D721Med (cell line): ENCODE data around the gene CDK11B.
A peak's percentile ranks its signal among the peaks of the same experiment; 100 is the strongest.

Experiments used
- DNase-seq: peaks from one replicate; pipeline ENCODE4 v3.0.0; 2011; ENCODE audit warnings: low spot score; ENCODE audit not compliant: insufficient read length
- FAIRE-seq: peaks from 2 replicates; lab custom pipeline; 2011; peaks lifted over from hg19 to GRCh38; lab: Jason Lieb, UNC
- TF ChIP-seq, protein P1 (sequence below): IDR thresholded peaks from 2 replicates; pipeline ENCODE4 v1.5.1; 2012; ENCODE audit warnings: mild to moderate bottlenecking, control low read depth; ENCODE audit not compliant: insufficient read depth; ENCODE audit errors: missing control alignments

CDK11B gene

GRCh38 chr1:1620433-1621139 lies 38.2 kb downstream of the CDK11B start:
- FAIRE-seq: no peak
- TF ChIP-seq, protein P1, sequence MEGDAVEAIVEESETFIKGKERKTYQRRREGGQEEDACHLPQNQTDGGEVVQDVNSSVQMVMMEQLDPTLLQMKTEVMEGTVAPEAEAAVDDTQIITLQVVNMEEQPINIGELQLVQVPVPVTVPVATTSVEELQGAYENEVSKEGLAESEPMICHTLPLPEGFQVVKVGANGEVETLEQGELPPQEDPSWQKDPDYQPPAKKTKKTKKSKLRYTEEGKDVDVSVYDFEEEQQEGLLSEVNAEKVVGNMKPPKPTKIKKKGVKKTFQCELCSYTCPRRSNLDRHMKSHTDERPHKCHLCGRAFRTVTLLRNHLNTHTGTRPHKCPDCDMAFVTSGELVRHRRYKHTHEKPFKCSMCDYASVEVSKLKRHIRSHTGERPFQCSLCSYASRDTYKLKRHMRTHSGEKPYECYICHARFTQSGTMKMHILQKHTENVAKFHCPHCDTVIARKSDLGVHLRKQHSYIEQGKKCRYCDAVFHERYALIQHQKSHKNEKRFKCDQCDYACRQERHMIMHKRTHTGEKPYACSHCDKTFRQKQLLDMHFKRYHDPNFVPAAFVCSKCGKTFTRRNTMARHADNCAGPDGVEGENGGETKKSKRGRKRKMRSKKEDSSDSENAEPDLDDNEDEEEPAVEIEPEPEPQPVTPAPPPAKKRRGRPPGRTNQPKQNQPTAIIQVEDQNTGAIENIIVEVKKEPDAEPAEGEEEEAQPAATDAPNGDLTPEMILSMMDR: no peak
- DNase-seq: no peak

DNA sequence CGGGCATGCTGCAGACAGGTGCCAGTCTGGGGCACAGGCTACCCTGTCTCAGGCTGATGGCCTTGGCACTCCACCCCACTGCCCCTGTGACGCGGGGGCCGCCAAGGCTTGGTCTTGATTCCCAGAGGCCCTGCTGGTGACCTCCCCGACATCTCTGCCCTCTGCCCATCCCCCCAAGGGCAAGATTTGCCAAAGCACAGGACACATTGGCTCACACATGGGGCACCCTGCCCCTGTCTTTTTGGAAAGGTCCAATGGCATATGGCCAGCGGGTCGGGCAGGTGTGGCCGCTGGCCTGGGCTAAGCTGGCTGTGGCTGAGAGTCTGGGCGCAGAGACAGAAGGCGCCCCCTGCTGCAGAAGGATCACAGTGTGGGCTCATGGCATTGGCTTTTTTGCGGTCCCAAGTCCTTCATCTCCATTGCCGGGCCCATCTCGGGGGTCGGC lies 38.9 kb downstream of the CDK11B start:
- FAIRE-seq: no peak
- DNase-seq: no peak
- TF ChIP-seq, protein P1: peak; percentile 8

GRCh38 chr1:1618396-1619068 lies 40.3 kb downstream of the CDK11B start:
- DNase-seq (no peak), FAIRE-seq (no peak)
- TF ChIP-seq, protein P1: no peak

- no peak for DNase-seq
- TF ChIP-seq, protein P1: no peak
- no peak for FAIRE-seq
Observed at GRCh38 chr1:1617925-1618324, 40.9 kb downstream of the CDK11B start.

DNA sequence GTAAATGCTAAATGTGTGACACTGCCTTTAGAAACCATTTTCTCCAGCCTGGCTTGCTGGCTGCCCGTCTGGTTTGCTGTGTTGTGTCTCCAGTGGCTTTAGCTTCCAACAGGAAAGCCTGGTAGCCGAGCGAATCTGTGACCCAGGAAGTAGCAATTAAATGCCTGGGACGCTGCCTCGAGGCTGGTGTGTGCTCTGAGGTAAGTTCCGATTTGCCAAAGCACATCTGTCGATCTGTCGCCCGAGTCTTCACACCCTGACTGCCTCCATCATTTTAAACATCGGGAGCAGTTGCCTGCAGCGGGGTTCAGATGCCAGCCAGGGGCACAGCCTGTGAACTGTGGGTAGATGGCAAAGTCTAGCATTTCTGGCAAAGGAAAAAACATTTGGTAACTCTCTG lies 41.3 kb downstream of the CDK11B start:
- FAIRE-seq: no peak
- DNase-seq: no peak
- TF ChIP-seq, protein P1: no peak

DNA sequence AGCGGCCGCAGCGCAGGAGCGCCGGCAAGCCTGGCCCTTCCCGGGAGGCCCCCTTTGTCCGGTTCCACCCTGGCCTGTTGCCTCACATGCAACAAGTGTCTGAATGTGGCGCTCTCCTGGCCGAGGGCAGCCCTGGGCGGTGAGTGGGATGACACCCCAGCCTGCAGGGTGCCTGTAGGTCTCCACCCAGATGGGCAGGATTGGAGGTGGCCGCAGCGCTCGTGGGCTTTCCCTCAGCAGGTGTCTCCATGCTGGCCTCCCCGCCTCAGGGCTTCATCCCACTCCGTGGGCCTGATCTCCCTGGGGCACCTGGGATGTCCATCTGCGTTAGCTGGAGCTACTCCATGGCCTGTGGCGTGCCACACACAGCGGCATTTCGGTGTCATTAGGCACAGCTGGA lies 42.0 kb downstream of the CDK11B start:
- FAIRE-seq: no peak

More for the DNA sequence above, 42.0 kb downstream of the CDK11B start:
- TF ChIP-seq, protein P1: no peak
- no peak for DNase-seq
